Endothelial cell of umbilical vein (primary cell): ENCODE results near the gene PKN2. TPM values are rescaled to one million over a fixed set of nuclear protein-coding genes. Genes with fewer than 3 reads are reported as not detected.

Experiments used
- BruUV-seq: library from RNA; stranded (reverse); fragments of 400-500 nt; replicated peaks from 2 replicates; lab custom pipeline; 2021; lab: Mats Ljungman, UMichigan
- CTCF ChIA-PET: fragments of 300-600, 350-600 bp; sonication (Branson Sonifier 250); formaldehyde crosslinking; loops from one replicate; lab custom pipeline; 2021; ENCODE audit warnings: antibody characterized with exemption, inconsistent platforms; lab: Charles Lee
- POLR2A ChIA-PET: fragments of 300-600, 350-600 bp; sonication (Branson Sonifier 250); formaldehyde crosslinking; loops from one replicate; lab custom pipeline; 2021; ENCODE audit warnings: antibody characterized with exemption, inconsistent platforms; lab: Charles Lee
- DNase-seq: peaks from one replicate; pipeline ENCODE4 v3.0.0-alpha.2; 2011; ENCODE audit warnings: low read depth, low spot score
- FAIRE-seq: peaks from 2 replicates; lab custom pipeline; 2011; peaks lifted over from hg19 to GRCh38; lab: Jason Lieb, UNC
- H2AFZ ChIP-seq: 2 replicates; pipeline ENCODE4 v1.6.0; 2012; ENCODE audit warnings: low read depth, low read length, control low read depth, inconsistent platforms
- H3K27ac ChIP-seq: 2 replicates; pipeline ENCODE4 v1.5.1; 2011; ENCODE audit warnings: low read depth, mild to moderate bottlenecking, control low read depth, low read length, moderate library complexity; ENCODE audit not compliant: insufficient read depth
- H3K27me3 ChIP-seq, 2 experiments: 2 replicates each; pipeline versions ENCODE4 v1.6.0 to v1.6.1; 2011; ENCODE audit warnings: low read length in 2 of 2, mixed read lengths in 1 of 2; ENCODE audit not compliant: control insufficient read depth in 2 of 2, insufficient read depth in 2 of 2
- H3K36me3 ChIP-seq, 2 experiments: 2 replicates in 1 of 2; 3 replicates in 1 of 2; pipeline ENCODE4 v1.5.1; 2011; ENCODE audit warnings: low read length in 2 of 2, mild to moderate bottlenecking in 1 of 2, moderate library complexity in 1 of 2; ENCODE audit not compliant: control insufficient read depth in 2 of 2, insufficient read depth in 2 of 2; ENCODE audit errors: extremely low read depth in 1 of 2
- H3K4me1 ChIP-seq: 3 replicates; pipeline ENCODE4 v1.5.1; 2011; ENCODE audit warnings: mild to moderate bottlenecking, low read length; ENCODE audit not compliant: control insufficient read depth, insufficient read depth; ENCODE audit errors: extremely low read depth
- H3K4me2 ChIP-seq: 2 replicates; pipeline ENCODE4 v1.6.1; 2011; ENCODE audit warnings: low read length, control low read depth, mixed read lengths; ENCODE audit not compliant: insufficient read depth
- H3K4me3 ChIP-seq, 3 experiments: fragments of 200-600 bp in 1 of 3; sonication (generic), shearing (Covaris generic) in 1 of 3; replicated peaks in 1 of 3; 2 replicates each; pipeline ENCODE4 v1.5.1; 2011 to 2016; ENCODE audit warnings: control low read depth in 3 of 3, low read length in 3 of 3, mild to moderate bottlenecking in 2 of 3, inconsistent platforms in 1 of 3, low read depth in 1 of 3, moderate library complexity in 1 of 3; ENCODE audit not compliant: insufficient read depth in 1 of 3
- H3K79me2 ChIP-seq: 2 replicates; pipeline ENCODE4 v1.6.0; 2012; ENCODE audit warnings: low read length, inconsistent platforms; ENCODE audit not compliant: control insufficient read depth, insufficient read depth
- H3K9ac ChIP-seq: replicated peaks from 2 replicates; pipeline ENCODE3; 2011; ENCODE audit warnings: low read length, control low read depth; ENCODE audit not compliant: insufficient read depth; ENCODE audit errors: extremely low read depth
- H3K9me1 ChIP-seq: replicated peaks from 3 replicates; pipeline ENCODE4 v1.6.0; 2011; ENCODE audit warnings: mild to moderate bottlenecking, low read length; ENCODE audit not compliant: control insufficient read depth, insufficient read depth; ENCODE audit errors: extremely low read depth
- H3K9me3 ChIP-seq: replicated peaks from 2 replicates; pipeline ENCODE4 v1.5.1; 2012; ENCODE audit warnings: low read length, inconsistent platforms; ENCODE audit not compliant: control insufficient read depth, insufficient read depth
- H4K20me1 ChIP-seq: replicated peaks from 2 replicates; pipeline ENCODE3; 2011; ENCODE audit warnings: mild to moderate bottlenecking, low read length; ENCODE audit not compliant: control insufficient read depth, insufficient read depth; ENCODE audit errors: extremely low read depth
- EZH2 ChIP-seq: IDR thresholded peaks from 2 replicates; pipeline ENCODE4 v1.6.1; 2012; ENCODE audit warnings: borderline replicate concordance, low read depth, mild to moderate bottlenecking, moderate library complexity, low read length, inconsistent platforms; ENCODE audit not compliant: severe bottlenecking
- JUN ChIP-seq: IDR thresholded peaks from 2 replicates; pipeline ENCODE4 v1.6.1; 2011; ENCODE audit warnings: borderline replicate concordance, low read depth; ENCODE audit not compliant: insufficient read length, insufficient read depth
- MYC ChIP-seq: IDR thresholded peaks from one replicate; pipeline ENCODE4 v1.6.1; 2011; ENCODE audit warnings: mild to moderate bottlenecking, low read depth, low read length
- dilution Hi-C: fragments of 300-500 bp; cut with MboI; formaldehyde crosslinking; loops from one replicate; pipeline ENCODE4 v1.15.0; 2019; ENCODE audit warnings: low sequenced_read_pairs; ENCODE audit not compliant: extremely low pct_ligation_motif_present
- intact Hi-C: fragments of 100-400 bp; cut with micrococcal nuclease; formaldehyde crosslinking; loops from one replicate; pipeline ENCODE4 v1.10.0; 2022
- polyA plus RNA-seq, 4 experiments: library from polyadenylated mRNA; depleted of rRNA in 3 of 4; stranded (reverse) in 3 of 4; unstranded in 1 of 4; fragments of >200 nt; gene quantifications; 2 replicates each; pipeline versions ENCODE4 v1.2.1 to v1.2.3, GENCODE V29; 2011 to 2012; ENCODE audit warnings: missing spikeins in 1 of 4
- total RNA-seq: library from RNA; stranded (reverse); gene quantifications from 2 replicates; pipeline ENCODE4 v1.2.3, GENCODE V29; 2021

PKN2 gene
- total and polyA plus RNA-seq, 2 donors (not counting 3 experiments of a cell fraction or from before 2014, with no cell fraction given), result 11.5 to 47.3 TPM

DNA sequence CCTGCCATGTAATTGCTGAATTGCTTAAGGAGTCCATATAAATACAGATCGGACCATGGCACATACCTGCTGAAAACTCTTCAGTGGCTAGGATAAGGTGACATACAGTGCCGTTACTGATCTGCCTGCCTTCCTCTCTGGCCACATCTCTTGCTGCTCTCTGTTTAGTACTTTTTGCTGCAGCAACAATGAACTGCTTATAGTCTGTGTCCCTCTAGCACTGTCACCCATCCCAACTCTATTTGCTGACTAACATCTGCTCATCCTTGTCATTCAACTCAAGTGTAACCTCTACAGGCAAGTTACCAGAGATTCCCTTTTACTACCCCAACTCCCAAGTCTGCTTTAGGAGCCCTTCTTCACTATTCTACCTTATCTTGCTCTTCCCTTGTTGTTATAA, 141.6 kb downstream of the PKN2 start:
- Histone ChIP-seq H3K4me3 (no peak overlapping the region), H4K20me1 (no peaks in the 10 kb centered on the region), H3K27ac (no peak overlapping the region), H3K9me1 (no peaks in the 10 kb centered on the region), H3K79me2 (no peaks in the 10 kb centered on the region), H3K9ac (no peak overlapping the region), H3K4me1 (no peaks in the 10 kb centered on the region), H3K36me3 (peaks cover 3 to 8% of the 10 kb centered on the region in 2 experiments), H3K4me2 (no peak overlapping the region), H2AFZ (no peak overlapping the region), H3K9me3 (no peaks in the 10 kb centered on the region), H3K27me3 (no peaks in the 10 kb centered on the region)
- ChIA-PET POLR2A (no interaction called here), CTCF (no interaction called here)
- dilution Hi-C loops, result no loop called here
- FAIRE-seq (no peak), DNase-seq (no peak)
- BruUV-seq, result no TSS peak
- no peak for TF ChIP-seq JUN
- intact Hi-C loops, result no loop called here

DNA sequence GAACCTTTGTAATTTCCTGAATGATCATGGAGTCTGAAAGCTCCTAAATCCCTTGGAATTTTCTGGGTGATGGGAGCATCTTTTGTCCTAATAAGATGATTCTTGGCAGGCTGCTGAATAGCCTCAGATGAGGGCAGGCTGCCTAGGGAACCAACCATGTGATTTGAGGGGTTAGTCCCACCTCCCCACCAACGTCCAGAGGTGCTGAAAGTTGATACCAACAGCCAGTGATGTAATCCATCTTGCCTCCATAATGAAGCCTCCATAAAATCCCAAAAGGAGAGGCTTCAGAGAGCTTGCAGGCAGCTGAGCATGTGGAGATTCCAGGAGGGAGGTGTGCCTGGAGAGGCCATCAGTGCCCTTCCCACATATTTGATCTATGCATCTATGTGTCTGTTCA, 163.6 kb downstream of the PKN2 start:
- intact Hi-C loops, result no loop called here

More for the DNA sequence above, 163.6 kb downstream of the PKN2 start:
- Histone ChIP-seq H4K20me1 (no peaks in the 10 kb centered on the region), H3K27me3 (no peaks in the 10 kb centered on the region), H3K9ac (no peak overlapping the region), H3K79me2 (no peaks in the 10 kb centered on the region), H3K4me1 (no peaks in the 10 kb centered on the region), H3K9me1 (no peaks in the 10 kb centered on the region), H3K4me3 (no peak overlapping the region), H3K27ac (no peak overlapping the region), H2AFZ (no peak overlapping the region), H3K9me3 (no peaks in the 10 kb centered on the region), H3K36me3 (no peaks in the 10 kb centered on the region), H3K4me2 (no peak overlapping the region)
- no TSS peak for BruUV-seq
- no peak for DNase-seq
- CTCF ChIA-PET, result interaction anchor here (1.0 to 1.3 kb wide), 3 partner anchors 12 to 29 kb away, joined by 3 to 5 read pairs (median 4); no protein-coding TSS in a partner anchor
- TF ChIP-seq EZH2, result no peak
- no peak for TF ChIP-seq JUN
- TF ChIP-seq MYC, result no peak
- POLR2A ChIA-PET, result no interaction called here
- dilution Hi-C loops, result no loop called here
- FAIRE-seq, result no peak
